SK-N-MC (cell line): Measurements from ENCODE around the gene LHFPL3.

ENCODE experiments used
- EZH2 ChIP-seq: fragments of 200-600 bp; sonication (generic); IDR thresholded peaks from one replicate; pipeline ENCODE4 v1.6.1; 2017; ENCODE audit warnings: antibody characterized with exemption
- POLR2AphosphoS5 ChIP-seq: IDR thresholded peaks from 2 replicates; pipeline ENCODE4 v1.6.1; 2012; ENCODE audit warnings: mild to moderate bottlenecking, low read depth, low read length, borderline replicate concordance

GRCh38 chr7:104655592-104655991 is 327.2 kb downstream of the LHFPL3 start:
- TF ChIP-seq EZH2 = no peak
- no peak for TF ChIP-seq POLR2AphosphoS5
